Measurements from ENCODE around the gene AKT3. TPM values are rescaled to one million over a fixed set of nuclear protein-coding genes. Genes with fewer than 3 reads are reported as not detected.
"Not testable (repeated sequence)": the region's sequence is repeated elsewhere in the genome, so short reads cannot be mapped to it uniquely, and the experiment has no call there.

Gene AKT3
- total RNA-seq, 1 donor from 2014 or later = 61.9 TPM

- Histone ChIP-seq H3K4me1 (no peaks in the 10 kb centered on the region), H3K9me3 (no peaks in the 10 kb centered on the region), H3K27ac (no peak overlapping the region), H3K36me3 (no peaks in the 10 kb centered on the region), H3K27me3 (no peaks in the 10 kb centered on the region), H3K4me3 (no peak overlapping the region)
- intact Hi-C loops (cut with DNase I) = no loop called here
- TF ChIP-seq, protein P1, sequence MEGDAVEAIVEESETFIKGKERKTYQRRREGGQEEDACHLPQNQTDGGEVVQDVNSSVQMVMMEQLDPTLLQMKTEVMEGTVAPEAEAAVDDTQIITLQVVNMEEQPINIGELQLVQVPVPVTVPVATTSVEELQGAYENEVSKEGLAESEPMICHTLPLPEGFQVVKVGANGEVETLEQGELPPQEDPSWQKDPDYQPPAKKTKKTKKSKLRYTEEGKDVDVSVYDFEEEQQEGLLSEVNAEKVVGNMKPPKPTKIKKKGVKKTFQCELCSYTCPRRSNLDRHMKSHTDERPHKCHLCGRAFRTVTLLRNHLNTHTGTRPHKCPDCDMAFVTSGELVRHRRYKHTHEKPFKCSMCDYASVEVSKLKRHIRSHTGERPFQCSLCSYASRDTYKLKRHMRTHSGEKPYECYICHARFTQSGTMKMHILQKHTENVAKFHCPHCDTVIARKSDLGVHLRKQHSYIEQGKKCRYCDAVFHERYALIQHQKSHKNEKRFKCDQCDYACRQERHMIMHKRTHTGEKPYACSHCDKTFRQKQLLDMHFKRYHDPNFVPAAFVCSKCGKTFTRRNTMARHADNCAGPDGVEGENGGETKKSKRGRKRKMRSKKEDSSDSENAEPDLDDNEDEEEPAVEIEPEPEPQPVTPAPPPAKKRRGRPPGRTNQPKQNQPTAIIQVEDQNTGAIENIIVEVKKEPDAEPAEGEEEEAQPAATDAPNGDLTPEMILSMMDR (IDR thresholded peaks at IDR 0.05) = no peak
- TF ChIP-seq POLR2AphosphoS5 (IDR thresholded peaks at IDR 0.05; ENCODE audit: insufficient read depth in 1 of 2, low read depth in 1 of 2) = no peak
- TF ChIP-seq POLR2A (IDR thresholded peaks at IDR 0.05) = no peak
- DNase-seq (ENCODE audit: extremely low spot score in 2 of 2) = no peak
Observed at GRCh38 chr1:243885806-243886205, 35.8 kb upstream of the AKT3 start.

DNA sequence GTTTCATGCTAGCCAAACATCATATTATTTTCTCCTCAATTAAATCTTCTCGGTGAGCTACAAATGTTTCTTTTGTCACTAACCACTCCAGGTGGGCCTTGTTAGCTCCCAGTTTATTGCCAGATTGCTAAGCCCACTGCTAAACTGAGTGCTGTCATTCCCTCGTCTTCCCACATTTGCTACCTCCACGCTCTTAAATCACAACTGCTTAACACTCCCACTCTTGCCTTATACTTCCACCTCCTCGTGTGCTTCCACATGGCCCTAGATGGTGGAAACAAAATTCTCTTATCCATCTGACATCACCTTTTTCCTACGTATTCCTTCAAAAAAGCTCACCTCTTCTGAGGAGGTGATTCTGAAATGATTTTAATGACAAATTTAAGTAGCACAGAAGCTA, 34.6 kb upstream of the AKT3 start:
- intact Hi-C loops (cut with DNase I) = no loop called here
- Histone ChIP-seq H3K9me3 (no peaks in the 10 kb centered on the region), H3K36me3 (no peaks in the 10 kb centered on the region), H3K27me3 (no peaks in the 10 kb centered on the region), H3K4me3 (no peak overlapping the region), H3K4me1 (no peaks in the 10 kb centered on the region), H3K27ac (no peak overlapping the region)
- TF ChIP-seq, protein P1 (IDR thresholded peaks at IDR 0.05) = no peak
- TF ChIP-seq POLR2A (IDR thresholded peaks at IDR 0.05) (no peak), POLR2AphosphoS5 (IDR thresholded peaks at IDR 0.05; ENCODE audit: insufficient read depth in 1 of 2, low read depth in 1 of 2) (no peak)
- DNase-seq (ENCODE audit: extremely low spot score in 2 of 2) = no peak

GRCh38 chr1:243883551-243883950, 33.5 kb upstream of the AKT3 start:
- Histone ChIP-seq H3K36me3 (no peaks in the 10 kb centered on the region), H3K9me3 (no peaks in the 10 kb centered on the region), H3K4me1 (no peaks in the 10 kb centered on the region), H3K27ac (no peak overlapping the region), H3K27me3 (no peaks in the 10 kb centered on the region), H3K4me3 (no peak overlapping the region)
- intact Hi-C loops (cut with DNase I) = no loop called here
- DNase-seq (ENCODE audit: extremely low spot score in 2 of 2) = no peak
- TF ChIP-seq POLR2AphosphoS5 (IDR thresholded peaks at IDR 0.05; ENCODE audit: insufficient read depth in 1 of 2, low read depth in 1 of 2) = no peak
- no peak for TF ChIP-seq POLR2A (IDR thresholded peaks at IDR 0.05)
- TF ChIP-seq, protein P1 (IDR thresholded peaks at IDR 0.05) = no peak

- no peak for TF ChIP-seq POLR2A (IDR thresholded peaks at IDR 0.05)
- TF ChIP-seq POLR2AphosphoS5 (IDR thresholded peaks at IDR 0.05; ENCODE audit: insufficient read depth in 1 of 2, low read depth in 1 of 2) = no peak
- TF ChIP-seq, protein P1 (IDR thresholded peaks at IDR 0.05) = no peak
- Histone ChIP-seq H3K27me3 (no peaks in the 10 kb centered on the region), H3K4me1 (no peaks in the 10 kb centered on the region), H3K4me3 (no peak overlapping the region), H3K9me3 (no peaks in the 10 kb centered on the region), H3K36me3 (no peaks in the 10 kb centered on the region), H3K27ac (no peak overlapping the region)
- intact Hi-C loops (cut with DNase I) = no loop called here
- no peak for DNase-seq (ENCODE audit: extremely low spot score in 2 of 2)
Observed at GRCh38 chr1:243882276-243882675, 32.2 kb upstream of the AKT3 start.

DNA sequence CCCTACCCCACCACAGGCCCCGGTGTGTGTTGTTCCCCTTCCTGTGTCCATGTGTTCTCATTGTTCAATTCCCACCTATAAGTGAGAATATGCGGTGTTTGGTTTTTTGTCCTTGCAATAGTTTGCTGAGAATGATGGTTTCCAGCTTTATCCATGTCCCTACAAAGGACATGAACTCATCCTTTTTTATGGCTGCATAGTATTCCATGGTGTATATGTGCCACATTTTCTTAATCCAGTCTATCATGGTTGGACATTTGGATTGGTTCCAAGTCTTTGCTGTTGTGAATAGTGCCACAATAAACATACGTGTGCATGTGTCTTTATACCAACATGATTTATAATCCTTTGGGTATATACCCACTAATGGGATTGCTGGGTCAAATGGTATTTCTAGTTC, 27.0 kb upstream of the AKT3 start:
- intact Hi-C loops (cut with DNase I); H3K27ac ChIP-seq; H3K9me3 ChIP-seq; DNase-seq (ENCODE audit: extremely low spot score in 2 of 2); H3K27me3 ChIP-seq; H3K4me3 ChIP-seq; H3K4me1 ChIP-seq; H3K36me3 ChIP-seq: not testable (repeated sequence)

All from vagina (tissue), 2 donors.